ENCODE data around the gene PDE3A.

PDE3A gene

GRCh38 chr12:20627001-20627588 lies 258.8 kb downstream of the PDE3A start:
- no peak overlapping the region for H2AFZ ChIP-seq (ENCODE audit: insufficient read depth, low read length, poor library complexity)
- no peak overlapping the region for H3K14ac ChIP-seq (ENCODE audit: low read length)
- no CpG with 5 or more reads among the region's 1 CpG for WGBS (ENCODE audit: extremely low coverage, insufficient coverage, insufficient read length)
- H3K36me3 ChIP-seq (ENCODE audit: control insufficient read depth in 1 of 2, insufficient read depth in 2 of 2, low read length in 2 of 2), result peaks cover 0 to 2% of the 10 kb centered on the region in 2 experiments
- DNase-seq, result no peak
- no peak overlapping the region for H3K4ac ChIP-seq (ENCODE audit: low read depth, low read length)
- H3K27ac ChIP-seq (ENCODE audit: low read depth, low read length), result no peak overlapping the region
- H3K9me3 ChIP-seq (ENCODE audit: insufficient read depth, low read depth, low read length), result no peaks in the 10 kb centered on the region
- H2AK5ac ChIP-seq (ENCODE audit: low read length), result no peak overlapping the region
- H3K9ac ChIP-seq (ENCODE audit: low read length), result no peak overlapping the region
- H3K79me2 ChIP-seq (ENCODE audit: control insufficient read depth, insufficient read depth, low read length, poor library complexity), result no peaks in the 10 kb centered on the region
- H3K4me3 ChIP-seq (ENCODE audit: low read depth, low read length), result no peak overlapping the region
- H2BK5ac ChIP-seq (ENCODE audit: low read depth, low read length, poor library complexity), result no peak overlapping the region
- H4K12ac ChIP-seq (ENCODE audit: low read depth, low read length), result no peak overlapping the region
- no peak overlapping the region for H3K4me2 ChIP-seq (ENCODE audit: low read length)
- H3K23ac ChIP-seq (ENCODE audit: low read length), result no peak overlapping the region
- no peaks in the 10 kb centered on the region for H3K27me3 ChIP-seq (ENCODE audit: insufficient read depth, low read length)
- no peak overlapping the region for H3K18ac ChIP-seq (ENCODE audit: low read length)
- H2BK120ac ChIP-seq (ENCODE audit: insufficient read depth, low read length, poor library complexity), result no peak overlapping the region
- H4K91ac ChIP-seq (ENCODE audit: low read depth, low read length), result no peak overlapping the region
- H3K79me1 ChIP-seq (ENCODE audit: low read length), result no peaks in the 10 kb centered on the region
- H3K4me1 ChIP-seq (ENCODE audit: control insufficient read depth in 1 of 2, insufficient read depth in 2 of 2, low read length in 2 of 2), result no peaks in the 10 kb centered on the region
- no peak overlapping the region for H4K8ac ChIP-seq (ENCODE audit: low read depth, low read length)
- no peak overlapping the region for H2BK12ac ChIP-seq (ENCODE audit: low read length)

- no peak overlapping the region for H4K91ac ChIP-seq (ENCODE audit: low read depth, low read length)
- no peaks in the 10 kb centered on the region for H3K4me1 ChIP-seq (ENCODE audit: control insufficient read depth in 1 of 2, insufficient read depth in 2 of 2, low read length in 2 of 2)
- H3K9me3 ChIP-seq (ENCODE audit: insufficient read depth, low read depth, low read length), result no peaks in the 10 kb centered on the region
- H3K4ac ChIP-seq (ENCODE audit: low read depth, low read length), result no peak overlapping the region
- no peak overlapping the region for H2AK5ac ChIP-seq (ENCODE audit: low read length)
- no peak overlapping the region for H3K27ac ChIP-seq (ENCODE audit: low read depth, low read length)
- H3K79me1 ChIP-seq (ENCODE audit: low read length), result no peaks in the 10 kb centered on the region
- H2BK12ac ChIP-seq (ENCODE audit: low read length), result no peak overlapping the region
- H3K9ac ChIP-seq (ENCODE audit: low read length), result no peak overlapping the region
- H2BK120ac ChIP-seq (ENCODE audit: insufficient read depth, low read length, poor library complexity), result no peak overlapping the region
- WGBS (ENCODE audit: extremely low coverage, insufficient coverage, insufficient read length), result no CpG with 5 or more reads among the region's 9 CpGs
- DNase-seq, result no peak
- no peak overlapping the region for H4K12ac ChIP-seq (ENCODE audit: low read depth, low read length)
- no peaks in the 10 kb centered on the region for H3K27me3 ChIP-seq (ENCODE audit: insufficient read depth, low read length)
- peaks cover 0 to 2% of the 10 kb centered on the region in 2 experiments for H3K36me3 ChIP-seq (ENCODE audit: control insufficient read depth in 1 of 2, insufficient read depth in 2 of 2, low read length in 2 of 2)
- no peak overlapping the region for H3K14ac ChIP-seq (ENCODE audit: low read length)
- no peak overlapping the region for H3K4me3 ChIP-seq (ENCODE audit: low read depth, low read length)
- no peak overlapping the region for H3K4me2 ChIP-seq (ENCODE audit: low read length)
- no peak overlapping the region for H3K18ac ChIP-seq (ENCODE audit: low read length)
- no peak overlapping the region for H3K23ac ChIP-seq (ENCODE audit: low read length)
- H4K8ac ChIP-seq (ENCODE audit: low read depth, low read length), result no peak overlapping the region
- no peak overlapping the region for H2AFZ ChIP-seq (ENCODE audit: insufficient read depth, low read length, poor library complexity)
- H2BK5ac ChIP-seq (ENCODE audit: low read depth, low read length, poor library complexity), result no peak overlapping the region
- no peaks in the 10 kb centered on the region for H3K79me2 ChIP-seq (ENCODE audit: control insufficient read depth, insufficient read depth, low read length, poor library complexity)
Measured at GRCh38 chr12:20628226-20628787, 260.0 kb downstream of the PDE3A start.

- H3K4me1 ChIP-seq (ENCODE audit: control insufficient read depth in 1 of 2, insufficient read depth in 2 of 2, low read length in 2 of 2), result no peaks in the 10 kb centered on the region
- H2AK5ac ChIP-seq (ENCODE audit: low read length), result no peak overlapping the region
- H4K91ac ChIP-seq (ENCODE audit: low read depth, low read length), result no peak overlapping the region
- H3K79me2 ChIP-seq (ENCODE audit: control insufficient read depth, insufficient read depth, low read length, poor library complexity), result no peaks in the 10 kb centered on the region
- no peak overlapping the region for H2BK12ac ChIP-seq (ENCODE audit: low read length)
- H3K79me1 ChIP-seq (ENCODE audit: low read length), result no peaks in the 10 kb centered on the region
- no peak for DNase-seq
- no peak overlapping the region for H3K9ac ChIP-seq (ENCODE audit: low read length)
- H2AFZ ChIP-seq (ENCODE audit: insufficient read depth, low read length, poor library complexity), result no peak overlapping the region
- no peaks in the 10 kb centered on the region for H3K9me3 ChIP-seq (ENCODE audit: insufficient read depth, low read depth, low read length)
- no peak overlapping the region for H3K4me3 ChIP-seq (ENCODE audit: low read depth, low read length)
- H3K4ac ChIP-seq (ENCODE audit: low read depth, low read length), result no peak overlapping the region
- no peak overlapping the region for H4K12ac ChIP-seq (ENCODE audit: low read depth, low read length)
- no peak overlapping the region for H2BK120ac ChIP-seq (ENCODE audit: insufficient read depth, low read length, poor library complexity)
- no peak overlapping the region for H3K4me2 ChIP-seq (ENCODE audit: low read length)
- WGBS (ENCODE audit: extremely low coverage, insufficient coverage, insufficient read length), result no CpG with 5 or more reads among the region's 4 CpGs
- no peak overlapping the region for H3K18ac ChIP-seq (ENCODE audit: low read length)
- H3K36me3 ChIP-seq (ENCODE audit: control insufficient read depth in 1 of 2, insufficient read depth in 2 of 2, low read length in 2 of 2), result peaks cover 0 to 2% of the 10 kb centered on the region in 2 experiments
- H4K8ac ChIP-seq (ENCODE audit: low read depth, low read length), result no peak overlapping the region
- no peak overlapping the region for H2BK5ac ChIP-seq (ENCODE audit: low read depth, low read length, poor library complexity)
- H3K23ac ChIP-seq (ENCODE audit: low read length), result no peak overlapping the region
- no peak overlapping the region for H3K14ac ChIP-seq (ENCODE audit: low read length)
- no peaks in the 10 kb centered on the region for H3K27me3 ChIP-seq (ENCODE audit: insufficient read depth, low read length)
- no peak overlapping the region for H3K27ac ChIP-seq (ENCODE audit: low read depth, low read length)
Measured at GRCh38 chr12:20628999-20629398, 260.7 kb downstream of the PDE3A start.

- H2AK5ac ChIP-seq (ENCODE audit: low read length), result no peak overlapping the region
- H3K4me1 ChIP-seq (ENCODE audit: control insufficient read depth in 1 of 2, insufficient read depth in 2 of 2, low read length in 2 of 2), result no peaks in the 10 kb centered on the region
- no peak overlapping the region for H3K14ac ChIP-seq (ENCODE audit: low read length)
- no peak overlapping the region for H2BK12ac ChIP-seq (ENCODE audit: low read length)
- H4K91ac ChIP-seq (ENCODE audit: low read depth, low read length), result no peak overlapping the region
- DNase-seq, result no peak
- no peak overlapping the region for H2BK5ac ChIP-seq (ENCODE audit: low read depth, low read length, poor library complexity)
- H3K23ac ChIP-seq (ENCODE audit: low read length), result no peak overlapping the region
- H3K4ac ChIP-seq (ENCODE audit: low read depth, low read length), result no peak overlapping the region
- WGBS (ENCODE audit: extremely low coverage, insufficient coverage, insufficient read length), result no CpG with 5 or more reads among the region's 6 CpGs
- no peak overlapping the region for H3K9ac ChIP-seq (ENCODE audit: low read length)
- no peak overlapping the region for H4K8ac ChIP-seq (ENCODE audit: low read depth, low read length)
- H3K36me3 ChIP-seq (ENCODE audit: control insufficient read depth in 1 of 2, insufficient read depth in 2 of 2, low read length in 2 of 2), result peaks cover 0 to 2% of the 10 kb centered on the region in 2 experiments
- no peak overlapping the region for H2BK120ac ChIP-seq (ENCODE audit: insufficient read depth, low read length, poor library complexity)
- no peaks in the 10 kb centered on the region for H3K9me3 ChIP-seq (ENCODE audit: insufficient read depth, low read depth, low read length)
- H2AFZ ChIP-seq (ENCODE audit: insufficient read depth, low read length, poor library complexity), result no peak overlapping the region
- H3K4me3 ChIP-seq (ENCODE audit: low read depth, low read length), result no peak overlapping the region
- no peaks in the 10 kb centered on the region for H3K79me1 ChIP-seq (ENCODE audit: low read length)
- H3K27ac ChIP-seq (ENCODE audit: low read depth, low read length), result no peak overlapping the region
- no peak overlapping the region for H3K18ac ChIP-seq (ENCODE audit: low read length)
- H3K4me2 ChIP-seq (ENCODE audit: low read length), result no peak overlapping the region
- no peaks in the 10 kb centered on the region for H3K79me2 ChIP-seq (ENCODE audit: control insufficient read depth, insufficient read depth, low read length, poor library complexity)
- no peak overlapping the region for H4K12ac ChIP-seq (ENCODE audit: low read depth, low read length)
- H3K27me3 ChIP-seq (ENCODE audit: insufficient read depth, low read length), result no peaks in the 10 kb centered on the region
Measured at GRCh38 chr12:20629414-20630156, 261.2 kb downstream of the PDE3A start.

All from trophoblast cell (in vitro differentiated cells and primary cell).